ENCODE data around the gene PLXDC1.

PLXDC1 gene

GRCh38 chr17:39082482-39082881, 69.0 kb downstream of the PLXDC1 start (continued):
- TF ChIP-seq ELK4 (IDR thresholded peaks at IDR 0.05; ENCODE audit: borderline replicate concordance, low read depth, low read length) (no peak), ZNF654 (tag by site-specific recombination; IDR thresholded peaks at IDR 0.05; ENCODE audit: low read depth) (no peak), ZNF174 (tag by site-specific recombination; IDR thresholded peaks at IDR 0.05) (no peak), BCL6B (tag by site-specific recombination; IDR thresholded peaks at IDR 0.05) (no peak), KLF1 (tag by site-specific recombination; IDR thresholded peaks at IDR 0.05) (no peak), BCL11A (tag by site-specific recombination; IDR thresholded peaks at IDR 0.05; ENCODE audit: low read depth) (no peak), ZNF121 (tag by site-specific recombination; IDR thresholded peaks at IDR 0.05) (no peak), ZNF112 (tag by site-specific recombination; IDR thresholded peaks at IDR 0.05) (no peak), ZBTB8A (tag by site-specific recombination; IDR thresholded peaks at IDR 0.05) (no peak), ZNF26 (tag by site-specific recombination; IDR thresholded peaks at IDR 0.05) (no peak), ZBTB26 (tag by site-specific recombination; optimal IDR thresholded peaks at IDR 0.05) (no peak), PBX3 (CRISPR knock-in tag; IDR thresholded peaks at IDR 0.05) (no peak), ZNF677 (tag by site-specific recombination; IDR thresholded peaks at IDR 0.05) (no peak), AEBP2 (tag by site-specific recombination; IDR thresholded peaks at IDR 0.05; ENCODE audit: borderline replicate concordance) (no peak), ZNF140 (tag by site-specific recombination; IDR thresholded peaks at IDR 0.05) (no peak), ZNF114 (tag by site-specific recombination; IDR thresholded peaks at IDR 0.05) (no peak), HOXC10 (CRISPR knock-in tag; IDR thresholded peaks at IDR 0.05) (no peak), PRDM4 (tag by site-specific recombination; IDR thresholded peaks at IDR 0.05) (no peak), RBAK (tag by site-specific recombination; IDR thresholded peaks at IDR 0.05) (no peak), ZNF521 (tag by site-specific recombination; IDR thresholded peaks at IDR 0.05) (no peak), ZNF311 (tag by site-specific recombination; IDR thresholded peaks at IDR 0.05; ENCODE audit: borderline replicate concordance) (no peak), KLF16 (tag by site-specific recombination; IDR thresholded peaks at IDR 0.05) (no peak), ZNF133 (tag by site-specific recombination; IDR thresholded peaks at IDR 0.05) (no peak), REST (tag by site-specific recombination; IDR thresholded peaks at IDR 0.05) (peak; percentile 59), ZNF548 (tag by site-specific recombination; IDR thresholded peaks at IDR 0.05) (no peak), ZBTB17 (tag by site-specific recombination; IDR thresholded peaks at IDR 0.05) (peak; percentile 76), ZNF626 (tag by site-specific recombination; IDR thresholded peaks at IDR 0.05) (no peak), ZNF571 (tag by site-specific recombination; IDR thresholded peaks at IDR 0.05) (no peak)
